Measurements from ENCODE around the gene ADARB2. TPM values are rescaled to one million over a fixed set of nuclear protein-coding genes. Genes with fewer than 3 reads are reported as not detected.
"Not testable (repeated sequence)": the region's sequence is repeated elsewhere in the genome, so short reads cannot be mapped to it uniquely, and the experiment has no call there.

ADARB2 gene
- total RNA-seq, 1 donor from 2014 or later, result 38.7 TPM

DNA sequence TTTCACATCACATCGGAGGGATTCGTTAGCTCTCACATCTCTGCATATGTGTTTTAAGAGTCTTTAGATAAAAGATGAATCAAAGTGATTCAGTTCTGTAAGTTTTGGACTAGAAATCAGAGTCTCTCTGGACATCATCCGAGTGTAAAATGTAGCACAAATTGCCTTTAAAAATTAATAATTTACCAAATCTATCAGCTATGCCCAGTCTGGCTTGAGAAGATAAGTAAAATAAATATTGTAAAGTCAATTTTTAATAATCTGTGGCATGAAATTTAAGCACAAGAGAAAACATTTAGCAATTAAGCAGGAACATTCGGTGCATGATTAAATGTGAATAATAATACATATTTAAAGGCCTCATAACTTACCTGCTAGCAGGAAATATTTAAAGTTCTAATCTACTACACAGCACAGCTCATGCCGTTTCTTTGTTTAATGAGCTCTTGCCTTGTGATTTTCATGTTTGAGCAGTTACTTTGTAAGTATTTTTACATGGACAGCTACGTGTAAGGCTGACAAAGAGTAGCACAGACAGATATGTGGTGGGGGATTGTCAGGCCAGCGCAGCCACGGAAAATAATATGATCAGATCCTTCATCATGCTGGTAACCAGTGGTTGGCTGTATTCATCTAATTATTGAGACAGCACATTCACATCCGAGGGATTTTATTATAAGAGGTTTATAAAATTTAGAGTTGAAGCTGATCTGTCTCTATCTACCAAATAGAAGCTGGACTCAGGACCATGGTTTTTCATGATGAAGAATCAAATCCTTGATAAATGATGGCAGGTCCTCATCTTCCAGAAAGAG is 317.3 kb downstream of the ADARB2 start:
- peaks cover 10% of the 10 kb centered on the region for H3K27me3 Mint-ChIP-seq (ENCODE audit: unreplicated experiment)
- peak overlapping the region; percentile 77 for H3K4me3 Mint-ChIP-seq (ENCODE audit: unreplicated experiment)
- H3K4me1 Mint-ChIP-seq (ENCODE audit: unreplicated experiment), result peaks cover 14% of the 10 kb centered on the region
- H3K27ac Mint-ChIP-seq (ENCODE audit: unreplicated experiment), result peak overlapping the region; percentile 33
- DNase-seq (ENCODE audit: extremely low spot score, unreplicated experiment), result no peak
- H3K9me3 Mint-ChIP-seq (ENCODE audit: unreplicated experiment), result no peaks in the 10 kb centered on the region
- TF ChIP-seq, protein P1, sequence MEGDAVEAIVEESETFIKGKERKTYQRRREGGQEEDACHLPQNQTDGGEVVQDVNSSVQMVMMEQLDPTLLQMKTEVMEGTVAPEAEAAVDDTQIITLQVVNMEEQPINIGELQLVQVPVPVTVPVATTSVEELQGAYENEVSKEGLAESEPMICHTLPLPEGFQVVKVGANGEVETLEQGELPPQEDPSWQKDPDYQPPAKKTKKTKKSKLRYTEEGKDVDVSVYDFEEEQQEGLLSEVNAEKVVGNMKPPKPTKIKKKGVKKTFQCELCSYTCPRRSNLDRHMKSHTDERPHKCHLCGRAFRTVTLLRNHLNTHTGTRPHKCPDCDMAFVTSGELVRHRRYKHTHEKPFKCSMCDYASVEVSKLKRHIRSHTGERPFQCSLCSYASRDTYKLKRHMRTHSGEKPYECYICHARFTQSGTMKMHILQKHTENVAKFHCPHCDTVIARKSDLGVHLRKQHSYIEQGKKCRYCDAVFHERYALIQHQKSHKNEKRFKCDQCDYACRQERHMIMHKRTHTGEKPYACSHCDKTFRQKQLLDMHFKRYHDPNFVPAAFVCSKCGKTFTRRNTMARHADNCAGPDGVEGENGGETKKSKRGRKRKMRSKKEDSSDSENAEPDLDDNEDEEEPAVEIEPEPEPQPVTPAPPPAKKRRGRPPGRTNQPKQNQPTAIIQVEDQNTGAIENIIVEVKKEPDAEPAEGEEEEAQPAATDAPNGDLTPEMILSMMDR (IDR thresholded peaks at IDR 0.05), result no peak
- H3K36me3 Mint-ChIP-seq (ENCODE audit: unreplicated experiment), result no peaks in the 10 kb centered on the region

DNA sequence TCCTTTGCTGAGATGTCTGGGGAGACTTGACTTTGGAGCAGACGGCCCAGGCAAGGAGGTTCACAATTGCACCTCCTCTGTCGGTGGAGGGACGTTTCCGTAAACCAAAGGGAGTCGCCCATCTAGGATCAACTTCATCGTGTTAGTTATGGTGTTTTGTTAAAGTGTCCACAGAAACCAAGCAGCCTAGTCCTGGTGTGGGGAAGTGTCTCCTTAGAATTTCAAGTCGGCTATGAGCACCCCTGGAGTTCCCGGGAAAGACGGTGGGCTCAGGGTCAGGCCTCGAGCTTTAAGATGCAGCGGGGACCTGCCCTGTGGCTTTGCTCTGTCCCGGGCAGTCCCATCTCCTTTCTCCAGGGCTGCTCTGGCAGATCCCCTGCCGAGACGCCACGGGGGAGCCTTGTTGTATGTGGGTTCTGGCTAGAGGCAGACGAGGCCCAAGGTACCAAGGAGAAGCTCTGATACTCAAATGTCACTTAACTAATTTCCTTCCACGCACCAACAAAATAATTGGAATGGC is 319.2 kb downstream of the ADARB2 start:
- Mint-ChIP-seq H3K9me3 (ENCODE audit: unreplicated experiment) (no peaks in the 10 kb centered on the region), H3K27me3 (ENCODE audit: unreplicated experiment) (no peaks in the 10 kb centered on the region), H3K27ac (ENCODE audit: unreplicated experiment) (no peak overlapping the region), H3K4me1 (ENCODE audit: unreplicated experiment) (peaks cover 17% of the 10 kb centered on the region), H3K36me3 (ENCODE audit: unreplicated experiment) (no peaks in the 10 kb centered on the region), H3K4me3 (ENCODE audit: unreplicated experiment) (no peak overlapping the region)
- TF ChIP-seq, protein P1 (IDR thresholded peaks at IDR 0.05), result no peak
- peak; percentile 73 for DNase-seq (ENCODE audit: extremely low spot score, unreplicated experiment)

DNA sequence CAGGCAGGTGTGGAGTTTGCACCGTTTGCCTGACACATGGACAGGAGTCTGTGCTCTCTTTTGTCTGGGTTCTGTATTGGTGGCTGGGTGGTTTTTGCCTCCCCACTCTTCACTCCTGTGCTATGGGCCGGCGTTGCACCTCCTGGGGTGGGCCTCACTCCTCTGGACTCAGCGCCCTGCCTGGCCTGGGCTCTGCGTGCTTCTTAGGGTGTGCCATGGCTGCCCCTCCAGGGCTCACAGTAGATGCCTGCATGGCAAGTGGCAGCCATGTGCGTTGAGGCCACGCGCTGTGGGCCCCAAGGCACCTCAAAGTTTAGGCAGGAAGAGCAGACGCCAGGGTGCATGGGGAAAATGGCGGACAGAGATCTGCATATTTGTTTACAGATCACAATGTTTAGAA is 319.8 kb downstream of the ADARB2 start:
- H3K4me3 Mint-ChIP-seq (ENCODE audit: unreplicated experiment), result no peak overlapping the region
- no peaks in the 10 kb centered on the region for H3K27me3 Mint-ChIP-seq (ENCODE audit: unreplicated experiment)
- DNase-seq (ENCODE audit: extremely low spot score, unreplicated experiment), result peak; percentile 72
- no peaks in the 10 kb centered on the region for H3K36me3 Mint-ChIP-seq (ENCODE audit: unreplicated experiment)
- TF ChIP-seq, protein P1 (IDR thresholded peaks at IDR 0.05), result no peak
- H3K27ac Mint-ChIP-seq (ENCODE audit: unreplicated experiment), result no peak overlapping the region
- no peaks in the 10 kb centered on the region for H3K9me3 Mint-ChIP-seq (ENCODE audit: unreplicated experiment)
- H3K4me1 Mint-ChIP-seq (ENCODE audit: unreplicated experiment), result peaks cover 17% of the 10 kb centered on the region

DNA sequence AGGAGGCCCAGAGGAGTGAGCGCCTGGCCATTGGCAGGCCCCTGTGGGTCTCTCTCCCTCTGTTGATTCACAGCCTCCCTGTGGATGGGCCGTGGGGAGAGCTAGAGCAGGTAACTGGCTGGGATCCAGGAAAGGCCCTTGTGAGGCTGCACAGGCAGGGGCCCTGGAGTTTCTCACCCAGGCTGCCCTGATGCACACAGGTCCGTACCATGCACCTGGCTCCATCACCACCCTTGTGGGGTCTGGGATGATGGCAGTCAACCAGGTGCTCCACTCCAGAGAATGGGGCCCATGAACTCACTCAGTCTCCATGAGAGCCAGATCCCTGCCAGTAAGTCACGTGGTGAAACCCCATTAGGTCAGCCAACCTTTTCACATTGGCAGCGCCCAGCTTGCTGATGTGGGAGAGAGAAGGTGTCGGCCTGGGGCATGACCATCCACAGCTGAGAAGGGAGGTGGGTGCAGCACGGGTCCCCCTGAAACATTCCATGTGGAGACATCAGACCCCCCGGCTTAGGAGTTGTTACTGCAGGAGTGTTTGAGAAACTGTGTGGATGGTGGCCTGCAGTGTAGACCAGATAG is 320.8 kb downstream of the ADARB2 start:
- TF ChIP-seq, protein P1 (IDR thresholded peaks at IDR 0.05), result no peak
- H3K4me3 Mint-ChIP-seq (ENCODE audit: unreplicated experiment), result no peak overlapping the region
- H3K36me3 Mint-ChIP-seq (ENCODE audit: unreplicated experiment), result no peaks in the 10 kb centered on the region
- H3K27me3 Mint-ChIP-seq (ENCODE audit: unreplicated experiment), result no peaks in the 10 kb centered on the region
- H3K4me1 Mint-ChIP-seq (ENCODE audit: unreplicated experiment), result peaks cover 17% of the 10 kb centered on the region
- H3K9me3 Mint-ChIP-seq (ENCODE audit: unreplicated experiment), result no peaks in the 10 kb centered on the region
- peak; percentile 38 for DNase-seq (ENCODE audit: extremely low spot score, unreplicated experiment)
- H3K27ac Mint-ChIP-seq (ENCODE audit: unreplicated experiment), result no peak overlapping the region

DNA sequence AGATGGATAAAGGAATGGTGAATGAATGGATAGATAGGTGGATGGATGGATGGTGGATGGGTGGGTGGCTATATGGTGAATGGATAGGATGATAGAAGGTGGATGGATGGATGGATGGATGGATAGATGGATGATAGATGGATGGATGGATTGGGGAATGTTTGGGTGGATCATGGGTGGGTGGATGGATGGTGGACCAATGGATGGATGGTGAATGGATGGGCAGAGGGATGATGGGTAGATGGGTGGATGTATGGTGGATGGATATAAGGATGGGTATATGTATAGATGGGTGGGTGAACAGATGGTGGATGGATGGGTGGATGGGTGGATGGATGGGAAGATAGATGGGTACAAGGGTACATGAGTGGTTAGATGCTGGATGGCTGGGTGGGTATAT is 322.4 kb downstream of the ADARB2 start:
- Mint-ChIP-seq H3K4me1 (ENCODE audit: unreplicated experiment) (peaks cover 5% of the 10 kb centered on the region), H3K9me3 (ENCODE audit: unreplicated experiment) (no peaks in the 10 kb centered on the region), H3K27me3 (ENCODE audit: unreplicated experiment) (no peaks in the 10 kb centered on the region), H3K4me3 (ENCODE audit: unreplicated experiment) (no peak overlapping the region), H3K36me3 (ENCODE audit: unreplicated experiment) (no peaks in the 10 kb centered on the region), H3K27ac (ENCODE audit: unreplicated experiment) (no peak overlapping the region)
- no peak for DNase-seq (ENCODE audit: extremely low spot score, unreplicated experiment)
- TF ChIP-seq, protein P1 (IDR thresholded peaks at IDR 0.05), result no peak

DNA sequence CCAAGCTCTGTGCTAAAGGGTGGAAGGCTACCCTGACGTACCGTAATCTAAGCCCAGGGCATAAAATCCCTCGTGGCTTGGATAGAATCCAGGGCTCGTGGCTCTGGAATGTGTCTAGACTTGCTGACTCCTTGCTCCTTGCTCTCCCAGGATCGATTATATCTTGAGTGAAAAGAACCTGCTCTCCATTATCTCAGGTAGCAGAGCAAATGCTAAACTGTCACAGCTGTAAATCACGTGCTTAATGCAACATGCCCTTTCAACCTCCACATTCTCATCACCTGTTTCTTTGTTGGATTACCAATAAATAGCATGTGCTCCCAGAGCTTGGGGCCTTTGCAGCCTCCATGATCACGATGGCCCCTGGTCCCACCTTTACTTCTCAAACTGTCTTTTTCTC is 323.0 kb downstream of the ADARB2 start:
- not testable (repeated sequence) for H3K27ac Mint-ChIP-seq (ENCODE audit: unreplicated experiment); H3K4me1 Mint-ChIP-seq (ENCODE audit: unreplicated experiment); H3K9me3 Mint-ChIP-seq (ENCODE audit: unreplicated experiment); H3K4me3 Mint-ChIP-seq (ENCODE audit: unreplicated experiment); H3K36me3 Mint-ChIP-seq (ENCODE audit: unreplicated experiment); DNase-seq (ENCODE audit: extremely low spot score, unreplicated experiment); H3K27me3 Mint-ChIP-seq (ENCODE audit: unreplicated experiment)
